Ascending aorta (tissue), 2 donors: Measurements from ENCODE around the gene TNFAIP3. TPM values are rescaled to one million over a fixed set of nuclear protein-coding genes. Genes with fewer than 3 reads are reported as not detected.

ENCODE experiments used
- DNase-seq, 2 donors: peaks; one replicate each; pipeline ENCODE4 v3.0.0-alpha.2; 2019; ENCODE audit warnings: low spot score in 2 of 2
- H3K27ac ChIP-seq, 2 donors: fragments of 200-600 bp; sonication (generic); one replicate each; pipeline ENCODE4 v1.5.1; 2016 to 2017; ENCODE audit warnings: mild to moderate bottlenecking in 1 of 2
- H3K27me3 ChIP-seq: fragments of 200-600 bp; sonication (generic); one replicate; pipeline ENCODE4 v1.5.1; 2017
- H3K36me3 ChIP-seq, 2 donors: fragments of 200-600 bp; sonication (generic); one replicate each; pipeline ENCODE4 v1.5.1; 2016
- H3K4me1 ChIP-seq, 2 donors: fragments of 200-600 bp; sonication (generic); one replicate each; pipeline ENCODE4 v1.5.1; 2016 to 2017; ENCODE audit warnings: mild to moderate bottlenecking in 1 of 2
- H3K4me3 ChIP-seq, 2 donors: fragments of 200-600 bp; sonication (generic); one replicate each; pipeline ENCODE4 v1.5.1; 2016 to 2017; ENCODE audit warnings: mild to moderate bottlenecking in 1 of 2
- H3K9me3 ChIP-seq, 2 donors: fragments of 200-600 bp; sonication (generic); one replicate each; pipeline ENCODE4 v1.5.1; 2016
- intact Hi-C: fragments of 100-400 bp; cut with DNase I; formaldehyde crosslinking; loops from one replicate; pipeline ENCODE4 v1.15.1; 2023
- total RNA-seq: library from RNA; depleted of rRNA; stranded (reverse); fragments of >200 nt; gene quantifications from one replicate; pipeline ENCODE4 v1.1.0, GENCODE V29; 2016
- TF ChIP-seq, protein P1 (sequence below), 3 experiments: fragments of 200-600 bp in 2 of 3; fragments of 450-650 bp in 1 of 3; sonication (generic) in 2 of 3; IDR thresholded peaks; one replicate each; pipeline ENCODE4 v1.5.1; 2016 to 2019; ENCODE audit warnings: antibody characterized with exemption in 3 of 3, mild to moderate bottlenecking in 1 of 3, moderate library complexity in 1 of 3

TNFAIP3 gene
- total RNA-seq, 1 donor from 2014 or later, result 24.5 TPM

DNA sequence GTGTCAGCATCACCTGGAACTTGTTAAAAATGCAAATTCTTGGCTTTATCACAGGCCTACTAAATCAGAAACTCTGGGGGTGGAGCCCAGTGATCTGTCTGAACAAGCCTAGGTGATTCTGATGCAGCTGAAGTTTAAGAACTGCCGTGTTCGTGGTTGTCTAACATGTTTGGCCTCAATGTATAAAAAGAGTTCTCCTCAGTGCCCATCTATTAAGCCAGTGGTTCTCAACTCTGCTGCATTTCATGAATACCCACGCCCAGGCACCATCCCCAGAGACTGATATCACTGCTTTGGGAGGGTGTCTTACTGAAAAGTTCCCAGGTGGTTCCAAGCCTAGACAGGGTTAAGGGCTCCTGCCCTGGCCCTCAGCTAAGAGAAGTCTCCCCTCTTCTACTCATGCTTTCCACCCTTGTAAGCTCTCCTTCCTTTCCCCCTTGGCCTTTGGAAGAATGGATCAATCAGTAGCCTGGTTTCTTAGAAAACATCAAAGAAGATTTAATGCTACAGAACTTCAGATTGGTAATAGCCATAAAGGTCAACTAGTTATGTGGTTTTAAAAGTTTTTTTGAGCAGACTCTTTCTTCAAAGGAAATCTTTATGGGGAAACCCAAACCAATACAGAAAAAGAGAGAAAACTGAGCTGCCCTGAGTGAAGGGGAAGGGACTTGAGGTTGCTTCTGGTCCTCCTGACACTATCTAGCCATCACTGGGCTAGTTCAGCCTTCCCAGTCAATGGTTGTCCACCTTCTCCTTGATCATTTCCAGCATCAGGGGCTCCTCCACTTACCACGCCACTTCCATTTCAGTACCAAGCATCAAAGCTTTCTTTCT is 38.9 kb upstream of the TNFAIP3 start:
- TF ChIP-seq, protein P1, sequence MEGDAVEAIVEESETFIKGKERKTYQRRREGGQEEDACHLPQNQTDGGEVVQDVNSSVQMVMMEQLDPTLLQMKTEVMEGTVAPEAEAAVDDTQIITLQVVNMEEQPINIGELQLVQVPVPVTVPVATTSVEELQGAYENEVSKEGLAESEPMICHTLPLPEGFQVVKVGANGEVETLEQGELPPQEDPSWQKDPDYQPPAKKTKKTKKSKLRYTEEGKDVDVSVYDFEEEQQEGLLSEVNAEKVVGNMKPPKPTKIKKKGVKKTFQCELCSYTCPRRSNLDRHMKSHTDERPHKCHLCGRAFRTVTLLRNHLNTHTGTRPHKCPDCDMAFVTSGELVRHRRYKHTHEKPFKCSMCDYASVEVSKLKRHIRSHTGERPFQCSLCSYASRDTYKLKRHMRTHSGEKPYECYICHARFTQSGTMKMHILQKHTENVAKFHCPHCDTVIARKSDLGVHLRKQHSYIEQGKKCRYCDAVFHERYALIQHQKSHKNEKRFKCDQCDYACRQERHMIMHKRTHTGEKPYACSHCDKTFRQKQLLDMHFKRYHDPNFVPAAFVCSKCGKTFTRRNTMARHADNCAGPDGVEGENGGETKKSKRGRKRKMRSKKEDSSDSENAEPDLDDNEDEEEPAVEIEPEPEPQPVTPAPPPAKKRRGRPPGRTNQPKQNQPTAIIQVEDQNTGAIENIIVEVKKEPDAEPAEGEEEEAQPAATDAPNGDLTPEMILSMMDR (IDR thresholded peaks at IDR 0.05), result no peak
- no peak overlapping the region for H3K27ac ChIP-seq
- intact Hi-C loops, result no loop called here
- no peaks in the 10 kb centered on the region for H3K27me3 ChIP-seq
- no peaks in the 10 kb centered on the region for H3K9me3 ChIP-seq
- no peak overlapping the region for H3K4me3 ChIP-seq
- no peaks in the 10 kb centered on the region for H3K4me1 ChIP-seq
- no peaks in the 10 kb centered on the region for H3K36me3 ChIP-seq
- DNase-seq, result no peak

DNA sequence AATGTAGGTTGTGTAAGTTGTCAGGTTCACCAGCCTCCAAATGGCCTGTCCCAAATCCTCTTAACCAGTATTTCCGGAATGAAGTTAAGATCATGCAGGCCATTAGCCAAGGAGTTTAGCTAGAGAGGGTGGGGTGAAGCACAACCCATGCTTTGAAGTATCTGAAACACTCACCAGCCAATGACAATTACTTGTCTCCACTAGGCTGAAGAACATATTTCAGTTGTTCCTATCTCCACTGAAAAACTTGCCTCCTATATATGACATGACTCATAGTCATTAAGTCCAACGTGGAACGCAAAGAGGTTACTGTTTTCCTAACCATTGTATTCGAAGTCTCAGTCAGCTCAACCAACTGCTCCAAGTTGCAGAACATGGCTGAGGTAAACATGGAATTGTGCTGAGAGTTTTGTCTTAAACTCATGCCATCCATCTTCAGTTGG is 37.4 kb upstream of the TNFAIP3 start:
- H3K4me1 ChIP-seq, result no peaks in the 10 kb centered on the region
- no peak overlapping the region for H3K27ac ChIP-seq
- TF ChIP-seq, protein P1 (IDR thresholded peaks at IDR 0.05), result no peak
- intact Hi-C loops, result no loop called here
- no peak overlapping the region for H3K4me3 ChIP-seq
- no peaks in the 10 kb centered on the region for H3K27me3 ChIP-seq
- no peaks in the 10 kb centered on the region for H3K36me3 ChIP-seq
- no peaks in the 10 kb centered on the region for H3K9me3 ChIP-seq
- no peak for DNase-seq

DNA sequence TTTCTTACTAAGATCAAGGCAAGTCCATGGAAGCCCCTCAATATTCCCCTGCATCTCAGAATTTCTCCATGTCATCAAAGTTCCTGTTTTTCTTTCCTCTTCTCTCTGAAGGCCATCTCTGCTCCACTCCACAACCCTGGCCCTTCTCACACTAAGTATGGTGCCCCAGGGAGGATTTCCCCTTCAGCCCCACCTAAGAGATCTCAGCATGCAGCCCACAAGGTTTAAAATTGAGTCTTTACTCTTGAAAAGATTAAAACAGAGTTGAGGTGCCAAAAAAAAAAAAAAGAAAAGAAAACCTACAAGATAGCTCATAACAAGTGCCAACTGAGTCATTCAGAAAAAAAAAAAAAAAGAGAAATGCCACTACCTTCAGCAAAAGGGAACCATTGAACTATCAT is 36.5 kb upstream of the TNFAIP3 start:
- TF ChIP-seq, protein P1 (IDR thresholded peaks at IDR 0.05), result no peak
- Histone ChIP-seq H3K36me3 (no peaks in the 10 kb centered on the region), H3K9me3 (no peaks in the 10 kb centered on the region), H3K27me3 (no peaks in the 10 kb centered on the region), H3K4me3 (no peak overlapping the region), H3K27ac (no peak overlapping the region), H3K4me1 (no peaks in the 10 kb centered on the region)
- no peak for DNase-seq
- intact Hi-C loops, result no loop called here

DNA sequence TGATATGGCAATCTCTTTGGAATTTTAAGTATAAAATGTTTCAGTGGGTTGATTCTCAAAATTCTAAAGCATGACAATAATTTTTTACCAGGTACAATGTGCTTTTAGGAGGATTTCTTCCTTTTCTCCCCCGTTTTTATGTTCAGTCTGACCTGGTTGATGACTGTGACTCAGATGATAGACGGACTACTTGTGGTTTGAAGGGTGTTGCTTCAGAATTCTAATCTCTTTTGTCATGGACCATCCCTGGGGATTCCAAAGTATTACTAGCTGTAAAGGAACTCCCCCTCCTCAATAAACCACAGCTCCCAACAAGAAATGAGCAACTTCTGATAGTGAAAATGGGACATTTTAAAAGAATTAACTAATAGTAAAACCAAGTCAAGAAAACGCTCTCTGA is 34.9 kb upstream of the TNFAIP3 start:
- Histone ChIP-seq H3K27me3 (no peaks in the 10 kb centered on the region), H3K9me3 (no peaks in the 10 kb centered on the region), H3K4me3 (no peak overlapping the region), H3K27ac (no peak overlapping the region), H3K36me3 (no peaks in the 10 kb centered on the region), H3K4me1 (no peaks in the 10 kb centered on the region)
- intact Hi-C loops, result no loop called here
- no peak for DNase-seq
- TF ChIP-seq, protein P1 (IDR thresholded peaks at IDR 0.05), result no peak

DNA sequence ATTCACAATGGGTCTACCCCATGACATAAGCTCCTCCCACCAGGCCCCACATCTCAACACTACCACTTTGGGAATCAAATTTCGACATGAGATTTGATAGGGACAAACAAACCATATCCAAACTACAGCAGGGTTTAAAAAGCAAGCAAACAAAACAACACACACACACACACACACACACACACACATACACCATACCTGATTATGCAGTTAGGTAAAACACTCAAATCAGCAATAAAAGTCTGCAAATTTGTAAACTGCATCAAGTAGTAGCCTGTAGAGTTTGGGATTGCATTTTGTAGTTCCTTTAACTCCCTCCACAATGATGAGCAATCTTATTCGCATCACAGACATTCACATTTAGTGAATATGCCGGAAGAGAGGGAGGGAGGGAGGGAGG is 32.6 kb upstream of the TNFAIP3 start:
- Histone ChIP-seq H3K4me3 (no peak overlapping the region), H3K36me3 (no peaks in the 10 kb centered on the region), H3K27me3 (no peaks in the 10 kb centered on the region), H3K9me3 (peaks cover 0 to 3% of the 10 kb centered on the region in 2 donors), H3K4me1 (no peaks in the 10 kb centered on the region), H3K27ac (no peak overlapping the region)
- no peak for DNase-seq
- intact Hi-C loops, result no loop called here
- TF ChIP-seq, protein P1 (IDR thresholded peaks at IDR 0.05), result no peak
